ENCODE measurements around the gene CXXC1.

- TF ChIP-seq CTCF (conservative IDR thresholded peaks at IDR 0.05 in 1 of 2, IDR thresholded peaks at IDR 0.05 in 1 of 2; ENCODE audit: low read depth in 1 of 2, low read length in 2 of 2): no peak
- no peak for TF ChIP-seq EZH2 (IDR thresholded peaks at IDR 0.05; ENCODE audit: low read length, missing control alignments)
These were observed 24.2 kb upstream of the CXXC1 start for GRCh38 chr18:50311650-50312049.

All from fibroblast of lung (primary cell).